CD4-positive, alpha-beta T cell treated with Interleukin-17A for 4 hours (primary cell): ENCODE results near the gene MAP6.
"Not testable (repeated sequence)": the region's sequence is repeated elsewhere in the genome, so short reads cannot be mapped to it uniquely, and the experiment has no call there.

Experiments
- DNase-seq: peaks from one replicate; pipeline ENCODE4 v3.0.0-alpha.2; 2020; ENCODE audit warnings: mixed read lengths

MAP6 gene

DNA sequence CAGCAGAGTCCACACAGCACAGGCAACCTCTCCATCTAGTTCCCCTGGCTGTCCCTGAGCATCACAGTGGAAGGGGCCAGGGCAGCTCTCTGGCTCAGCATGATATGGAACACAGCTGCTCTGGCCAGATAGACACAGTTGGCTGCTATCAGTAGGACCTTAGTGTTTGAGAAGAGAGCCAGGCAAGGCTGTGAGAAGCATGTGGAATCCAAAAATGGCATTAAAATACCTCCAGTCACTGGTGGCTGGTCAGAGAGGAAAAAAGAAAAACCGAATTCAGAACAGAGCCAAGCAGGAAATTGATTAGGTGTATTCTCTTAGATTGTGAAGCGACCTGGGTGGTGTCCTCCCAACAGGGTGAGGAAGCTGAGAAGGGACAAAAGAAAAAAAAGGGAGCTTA is 78.9 kb downstream of the MAP6 start:
- DNase-seq = no peak

DNA sequence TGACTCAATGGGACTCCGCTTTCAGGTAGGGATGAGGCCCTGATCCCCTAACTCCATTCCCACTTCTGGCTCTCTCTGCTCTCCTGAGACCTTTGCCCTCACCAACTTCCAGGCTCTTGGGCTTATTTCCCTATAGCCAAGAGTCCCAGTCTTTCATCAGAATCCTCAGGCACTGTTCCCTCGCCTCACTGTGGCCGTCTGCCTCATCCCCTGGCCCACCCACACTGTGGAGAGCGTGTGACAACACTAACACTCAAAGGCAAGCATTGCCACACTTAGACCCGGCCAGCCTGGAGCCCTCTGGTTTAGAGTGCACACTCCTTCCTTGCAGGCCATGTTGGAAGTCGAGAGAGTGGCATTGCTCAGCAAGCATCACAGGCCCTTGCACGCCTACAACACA is 79.8 kb downstream of the MAP6 start:
- no peak for DNase-seq

- no peak for DNase-seq
These were observed 80.8 kb downstream of the MAP6 start for GRCh38 chr11:75588051-75588481.

DNA sequence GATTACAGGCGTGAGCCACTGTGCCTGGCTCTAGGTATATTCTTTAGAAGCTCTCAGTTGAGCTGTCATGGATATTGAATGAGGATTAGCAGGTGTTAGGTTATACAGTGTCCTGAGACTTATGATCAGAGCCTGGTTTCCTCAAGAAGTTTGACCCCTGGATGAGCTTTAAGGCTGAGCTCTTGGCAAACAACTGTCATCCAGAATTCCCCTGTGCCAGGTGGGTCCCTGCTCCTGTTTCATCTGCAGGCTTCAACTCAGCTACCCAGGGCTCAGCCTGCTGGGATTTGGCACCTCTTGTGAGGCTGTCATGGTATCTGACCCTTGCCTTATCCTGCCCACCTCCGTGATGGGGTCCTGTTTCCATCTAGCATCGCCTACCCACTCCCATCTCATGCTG is 82.4 kb downstream of the MAP6 start:
- no peak for DNase-seq

- no peak for DNase-seq
These were observed 83.6 kb downstream of the MAP6 start for GRCh38 chr11:75585293-75585670.

DNA sequence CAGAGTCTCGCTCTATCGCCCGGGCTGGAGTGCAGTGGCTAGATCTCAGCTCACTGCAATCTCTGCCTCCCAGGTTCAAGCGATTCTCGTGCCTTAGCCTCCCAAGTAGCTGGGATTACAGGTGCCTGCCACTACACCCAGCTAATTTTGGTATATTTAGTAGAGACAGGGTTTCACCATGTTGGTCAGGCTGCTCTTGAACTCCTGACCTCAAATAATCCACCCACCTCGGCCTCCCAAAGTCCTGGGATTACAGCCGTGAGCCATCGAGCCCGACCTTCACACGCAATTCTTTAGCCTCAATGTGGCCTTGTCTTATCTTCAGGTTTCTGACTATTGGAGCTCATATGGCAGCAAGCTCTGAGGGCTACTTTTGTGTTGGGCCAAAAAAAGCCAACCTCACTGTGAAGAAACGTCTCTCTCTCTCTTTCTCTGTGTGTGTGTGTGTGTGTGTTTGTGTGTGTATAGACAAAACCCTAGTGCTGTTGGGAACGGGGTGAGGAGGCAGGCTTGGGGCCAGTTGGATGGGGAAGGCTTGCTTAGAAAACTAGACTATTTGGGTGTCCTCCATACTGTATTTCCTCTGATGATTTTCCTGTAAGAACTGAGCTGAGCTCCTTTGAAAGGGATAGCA is 84.1 kb downstream of the MAP6 start:
- DNase-seq = not testable (repeated sequence)

GRCh38 chr11:75583718-75584658 is 84.8 kb downstream of the MAP6 start:
- no peak for DNase-seq

- DNase-seq = peak; percentile 31
These were observed 85.7 kb downstream of the MAP6 start for GRCh38 chr11:75582895-75583717.

DNA sequence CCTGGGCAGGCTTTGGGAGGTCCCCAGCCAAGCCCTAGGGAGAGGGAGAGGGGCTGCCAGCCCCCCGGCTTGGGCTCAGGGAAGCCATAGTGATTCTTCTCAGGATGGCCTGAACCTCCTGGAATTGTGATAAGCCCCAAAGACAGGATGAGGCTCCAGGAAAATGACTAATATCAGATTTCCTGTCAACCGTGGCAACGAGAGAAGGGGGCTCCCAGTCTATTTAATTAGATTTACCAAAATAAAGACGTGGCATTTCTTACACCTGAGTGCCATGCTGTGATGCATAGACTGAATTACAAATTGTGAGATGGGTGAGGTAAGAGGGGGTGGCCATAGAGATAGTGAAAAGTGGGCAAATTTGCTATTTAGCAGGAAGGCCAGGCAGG is 86.3 kb downstream of the MAP6 start:
- no peak for DNase-seq

DNA sequence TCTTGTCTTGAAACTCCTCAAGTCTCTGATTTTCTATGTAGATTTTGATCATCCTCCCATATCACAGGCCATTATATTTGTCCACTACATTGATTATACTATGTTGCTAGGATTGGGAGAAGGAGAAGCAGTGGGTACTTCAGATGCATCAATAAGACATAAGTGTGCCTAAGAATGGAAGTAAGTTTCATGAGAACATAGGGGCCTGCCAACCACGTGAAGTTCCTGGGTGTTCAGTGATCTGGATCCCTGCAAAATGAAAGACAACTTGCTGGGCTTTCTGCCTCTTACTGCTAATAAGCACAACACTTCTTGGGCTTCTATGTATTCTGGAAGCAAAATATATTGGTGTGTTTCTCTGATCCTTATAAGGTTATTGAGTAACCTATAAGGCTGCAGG is 89.0 kb downstream of the MAP6 start:
- no peak for DNase-seq

- no peak for DNase-seq
These were observed 89.9 kb downstream of the MAP6 start for GRCh38 chr11:75578977-75579376.

DNA sequence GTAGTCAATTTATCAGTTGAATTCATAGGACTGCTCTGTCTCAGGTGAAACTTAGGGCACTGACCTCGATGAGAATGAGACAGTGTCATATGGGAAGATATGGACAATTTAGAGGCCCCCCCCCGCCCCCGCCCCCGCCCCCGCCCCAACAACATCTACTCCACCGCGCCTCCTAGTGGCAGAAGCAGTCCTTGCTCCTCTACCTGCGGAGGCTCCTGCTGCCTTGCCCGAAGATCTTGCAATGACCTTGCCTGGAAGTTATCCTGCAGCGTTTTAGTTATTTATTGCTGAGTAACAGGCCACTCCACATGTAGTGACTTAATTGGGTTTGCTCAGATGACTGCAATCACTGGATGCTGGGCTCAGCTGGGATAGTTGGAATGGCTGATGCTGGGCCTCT is 91.6 kb downstream of the MAP6 start:
- DNase-seq = peak; percentile 77

GRCh38 chr11:75576499-75576918 is 92.3 kb downstream of the MAP6 start:
- no peak for DNase-seq

GRCh38 chr11:75576017-75576416 is 92.8 kb downstream of the MAP6 start:
- no peak for DNase-seq

- DNase-seq = no peak
These were observed 93.9 kb downstream of the MAP6 start for GRCh38 chr11:75574698-75575602.

DNA sequence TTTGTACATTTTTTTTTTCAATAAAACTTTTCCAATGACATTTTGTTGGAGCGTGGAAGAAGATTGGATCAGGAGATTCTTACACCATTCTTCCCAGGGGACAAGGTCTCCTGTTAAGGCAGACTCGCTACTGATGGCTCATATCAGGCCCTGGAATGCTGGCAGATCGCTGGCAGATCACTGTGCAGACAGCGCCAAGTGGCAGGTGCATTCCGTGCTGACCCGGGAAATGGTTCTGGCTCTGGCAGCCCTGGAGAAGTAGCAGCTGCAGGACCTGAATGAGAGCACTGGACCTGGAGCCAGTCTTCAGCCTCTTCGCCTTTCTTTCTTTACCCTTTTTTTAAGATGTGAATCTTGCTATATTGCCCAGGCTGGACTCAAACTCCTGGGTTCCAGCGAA is 96.1 kb downstream of the MAP6 start:
- DNase-seq = no peak

- no peak for DNase-seq
These were observed 97.2 kb downstream of the MAP6 start for GRCh38 chr11:75571625-75572024.

GRCh38 chr11:75570559-75571139 is 98.2 kb downstream of the MAP6 start:
- no peak for DNase-seq

GRCh38 chr11:75568616-75569219 is 100.1 kb downstream of the MAP6 start:
- no peak for DNase-seq

DNA sequence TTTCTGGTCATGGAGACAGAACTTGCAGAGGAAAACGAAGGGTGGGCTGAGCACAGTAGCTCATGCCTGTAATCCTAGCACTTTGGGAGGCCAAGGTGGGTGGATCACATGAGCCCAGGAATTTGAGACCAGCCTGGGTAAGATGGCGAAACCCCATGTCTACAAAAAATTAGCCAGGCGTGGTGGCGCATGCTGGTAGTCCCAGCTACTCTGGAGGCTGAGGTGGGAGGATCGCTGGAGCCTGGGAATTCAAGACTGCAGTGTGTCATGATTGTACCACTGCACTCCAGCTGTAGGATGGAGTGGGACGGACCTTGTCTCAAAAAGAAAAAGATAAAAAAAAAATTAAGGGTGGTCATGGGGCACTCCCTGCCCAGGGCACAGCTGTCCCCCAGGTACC is 100.9 kb downstream of the MAP6 start:
- no peak for DNase-seq

GRCh38 chr11:75566763-75567279 is 102.0 kb downstream of the MAP6 start:
- no peak for DNase-seq
